Stimulated activated CD8-positive, alpha-beta memory T cell treated with anti-CD3 and anti-CD28 coated beads, Interleukin-7, amount 100 ng/mL, for 24 hours (primary cell): ENCODE results near the gene TNF.
A peak's percentile ranks its signal among the peaks of the same experiment; 100 is the strongest.
"Not testable (repeated sequence)": the region's sequence is repeated elsewhere in the genome, so short reads cannot be mapped to it uniquely, and the experiment has no call there.

ENCODE experiments used
- DNase-seq: peaks from one replicate; pipeline ENCODE4 v3.0.0-alpha.2; 2020; ENCODE audit warnings: low read depth

Gene TNF

GRCh38 chr6:31588871-31589650 lies 13.7 kb downstream of the TNF start:
- no peak for DNase-seq

DNA sequence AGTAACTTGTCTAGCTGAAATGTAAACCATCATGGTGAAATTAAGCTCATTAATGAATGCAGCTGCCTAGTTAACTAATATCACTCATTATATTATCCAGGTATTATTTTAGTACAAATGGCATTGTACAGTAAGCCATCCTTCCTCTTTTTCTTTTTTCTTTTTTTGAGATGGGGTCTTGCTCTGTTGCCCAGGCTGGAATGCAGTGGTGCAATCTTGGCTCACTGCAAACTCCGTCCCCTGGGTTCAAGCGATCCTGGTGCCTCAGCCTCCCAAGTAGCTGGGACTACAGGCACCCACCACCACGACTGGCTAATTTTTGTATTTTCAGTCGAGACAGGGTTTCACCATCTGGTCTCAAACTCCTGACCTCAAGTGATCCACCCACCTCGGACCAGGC lies 15.3 kb downstream of the TNF start:
- DNase-seq, result not testable (repeated sequence)

DNA sequence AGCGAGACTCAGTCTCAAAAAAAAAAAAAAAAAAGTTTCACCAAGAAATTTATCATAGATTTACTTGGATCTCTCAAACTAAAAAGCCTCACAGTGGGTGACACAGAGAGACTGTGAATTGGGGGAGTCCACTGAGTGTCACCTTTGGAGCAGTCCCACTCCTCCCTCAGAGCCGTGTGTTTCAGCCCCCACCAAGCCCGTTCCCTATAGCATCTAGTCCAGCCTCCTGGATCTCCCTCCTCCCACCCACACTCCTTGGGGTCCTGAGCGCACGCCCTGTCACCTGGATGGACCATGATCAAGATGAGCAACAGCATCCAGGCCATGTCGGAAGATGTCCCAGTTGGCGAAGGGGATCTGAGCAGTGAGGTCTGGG lies 17.0 kb downstream of the TNF start:
- DNase-seq, result no peak

- DNase-seq, result no peak
Observed at GRCh38 chr6:31597006-31597405, 21.6 kb downstream of the TNF start.

GRCh38 chr6:31607317-31607716 lies 32.0 kb downstream of the TNF start:
- no peak for DNase-seq

DNA sequence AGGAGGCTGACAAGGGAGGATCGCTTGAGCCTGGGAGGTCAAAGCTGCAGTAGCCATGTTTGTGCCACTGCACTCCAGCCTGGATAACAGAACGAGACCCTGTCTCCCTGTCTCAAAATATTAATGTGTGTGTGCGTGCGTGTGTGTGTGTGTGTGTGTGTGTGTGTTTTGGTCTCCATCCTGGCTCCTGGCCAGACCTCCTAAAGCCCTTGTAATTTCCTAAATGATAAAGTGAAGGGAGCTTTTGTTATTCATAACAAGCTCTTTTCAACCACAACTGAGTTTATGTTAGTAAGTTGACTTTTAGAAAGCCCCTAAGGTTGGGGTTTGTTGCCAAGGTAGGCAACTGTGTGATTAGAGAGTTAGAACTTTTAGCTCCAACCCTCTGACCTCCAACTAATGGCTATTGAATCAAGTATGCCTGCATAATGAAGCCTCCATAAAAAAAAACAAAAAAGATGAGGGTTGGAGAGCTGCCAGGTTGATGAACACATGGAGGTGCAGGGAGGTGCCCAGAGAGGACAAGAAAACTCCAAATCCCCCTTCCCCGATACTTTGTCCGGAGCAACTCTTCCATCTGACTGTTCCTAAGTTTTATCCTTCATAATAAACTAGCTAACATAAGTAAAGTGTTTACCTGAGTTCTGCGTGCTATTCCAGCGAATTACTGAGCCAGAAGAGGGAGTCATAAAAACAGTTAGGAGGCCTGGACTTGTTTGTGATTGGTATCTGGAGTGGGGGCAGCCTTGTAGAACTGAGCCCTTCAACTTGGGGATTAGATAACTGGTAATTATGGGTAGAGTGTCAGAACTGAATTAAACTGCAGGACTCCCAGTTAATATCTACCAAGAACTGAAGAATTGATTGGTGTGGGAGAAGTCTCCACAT lies 34.4 kb downstream of the TNF start:
- DNase-seq, result no peak

GRCh38 chr6:31610968-31611367 lies 35.6 kb downstream of the TNF start:
- no peak for DNase-seq

- no peak for DNase-seq
Observed at GRCh38 chr6:31614075-31614619, 38.8 kb downstream of the TNF start.

GRCh38 chr6:31614684-31615578 lies 39.6 kb downstream of the TNF start, which contains the start of gene AIF1:
Gene AIF1, plus strand, starts transcription at chr6:31615234. Its CDS starts 96 bp downstream, at chr6:31615330.
- no peak for DNase-seq

DNA sequence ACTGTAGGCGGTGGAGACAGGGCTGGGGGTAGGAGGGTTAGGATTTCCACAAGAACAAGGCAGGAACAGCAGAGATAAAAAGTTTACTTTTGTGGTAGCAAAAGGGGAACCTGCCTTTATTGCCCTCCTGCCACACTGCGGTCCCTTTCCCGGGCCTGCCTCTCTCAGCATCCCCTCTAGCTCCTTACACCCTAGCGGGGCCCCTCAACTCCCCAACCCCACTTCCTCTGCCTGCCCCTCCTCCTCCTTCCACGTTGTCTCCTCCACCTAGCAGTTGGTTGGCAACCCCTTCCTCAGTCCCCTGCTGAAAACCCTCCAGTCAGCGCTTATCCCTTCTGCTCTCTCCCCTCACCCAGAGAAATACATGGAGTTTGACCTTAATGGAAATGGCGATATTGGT lies 40.4 kb downstream of the TNF start:
- peak; percentile 18 for DNase-seq

GRCh38 chr6:31617010-31617409 lies 41.6 kb downstream of the TNF start:
- DNase-seq, result no peak

- DNase-seq, result peak; percentile 90
Observed at GRCh38 chr6:31619805-31620585, 44.6 kb downstream of the TNF start.

DNA sequence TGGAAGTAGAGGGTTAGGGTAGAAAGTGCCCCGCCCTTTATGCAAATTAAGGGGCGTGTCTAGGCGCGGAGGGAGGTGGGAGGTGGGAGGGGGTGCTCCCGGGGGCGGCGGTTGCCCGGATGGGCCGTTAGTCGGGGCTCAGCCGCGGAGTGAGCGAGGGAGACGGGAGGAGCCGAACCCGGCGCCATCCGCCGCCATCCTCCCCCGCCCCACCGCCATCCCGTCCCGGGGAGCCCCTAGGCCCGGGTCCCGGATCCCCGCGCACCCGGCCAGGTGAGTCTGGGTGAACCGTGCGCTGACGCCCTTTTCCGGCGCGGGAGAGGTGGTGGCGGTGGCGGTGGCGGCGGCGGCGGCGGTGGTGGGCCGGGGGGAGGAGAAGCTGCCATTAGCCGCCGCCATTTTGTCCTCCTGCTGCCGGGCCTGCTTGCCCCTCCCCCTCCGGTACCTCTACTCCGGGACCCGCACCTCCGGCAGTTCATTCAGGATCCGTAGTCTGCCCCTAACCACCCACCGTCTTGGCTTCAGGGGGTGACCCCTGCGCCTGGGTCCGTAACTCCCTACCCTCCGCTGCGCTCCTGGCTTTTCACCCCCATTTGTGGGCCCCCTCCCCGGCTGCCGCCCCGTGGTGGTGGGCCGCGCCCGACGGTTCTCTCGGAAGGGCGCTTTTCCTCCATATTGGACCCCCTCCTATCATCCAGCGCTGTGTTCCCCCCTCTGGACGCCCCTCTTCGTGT lies 45.4 kb downstream of the TNF start, which contains the start of gene PRRC2A:
TSS of gene PRRC2A (plus strand) at position 130 of the 734 bp plus-strand sequence. CDS start 2,075 bp downstream, outside the sequence.
- DNase-seq, result no peak

DNA sequence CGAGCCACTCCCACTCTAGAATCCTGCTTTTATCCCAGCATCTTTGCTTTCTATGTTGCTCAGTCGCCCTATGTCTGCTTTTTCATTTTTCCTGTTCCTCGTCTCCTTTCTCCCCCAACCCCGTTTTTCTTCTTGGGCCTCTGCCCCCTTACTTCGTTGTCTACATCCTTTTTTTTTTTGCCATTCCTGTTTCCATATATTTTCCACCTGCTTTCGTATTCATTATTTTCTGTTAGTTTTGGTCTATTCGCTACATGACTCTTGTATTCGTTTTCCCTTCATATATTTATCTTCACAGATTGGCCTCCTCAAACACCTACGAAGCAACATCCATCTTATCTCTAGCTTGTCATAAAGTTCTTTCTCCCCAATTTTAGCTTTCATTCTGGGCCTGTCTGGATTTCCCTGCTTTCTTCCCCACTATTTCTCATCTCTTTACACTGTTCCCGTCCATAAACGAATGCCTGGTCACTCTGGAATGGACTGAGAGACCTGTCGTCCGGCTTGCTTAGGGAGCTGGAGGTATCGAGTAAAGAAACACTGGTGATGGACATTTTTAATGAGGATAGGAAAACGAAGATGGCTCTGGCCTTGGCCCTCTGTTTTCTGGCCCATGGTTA lies 46.1 kb downstream of the TNF start:
- no peak for DNase-seq

GRCh38 chr6:31621991-31622390 lies 46.6 kb downstream of the TNF start:
- no peak for DNase-seq

- no peak for DNase-seq
Observed at GRCh38 chr6:31622684-31623091, 47.3 kb downstream of the TNF start.

DNA sequence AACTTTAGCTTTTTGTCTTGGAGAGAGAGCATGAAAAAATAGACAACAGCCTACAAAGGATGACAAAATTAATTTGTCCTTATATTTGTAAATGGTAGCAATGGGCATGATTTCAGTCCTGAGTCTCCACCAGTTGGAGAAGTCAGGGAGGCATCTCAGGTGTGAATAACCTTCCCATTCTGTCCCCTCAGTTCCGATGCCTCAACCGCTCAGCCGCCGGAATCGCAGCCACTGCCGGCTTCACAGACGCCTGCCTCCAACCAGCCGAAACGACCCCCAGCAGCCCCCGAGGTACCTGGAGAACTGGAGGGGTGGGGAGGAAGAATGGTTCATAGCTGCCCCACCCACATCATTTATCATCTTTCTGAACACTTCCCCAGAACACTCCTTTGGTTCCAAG lies 48.7 kb downstream of the TNF start:
- DNase-seq, result no peak

DNA sequence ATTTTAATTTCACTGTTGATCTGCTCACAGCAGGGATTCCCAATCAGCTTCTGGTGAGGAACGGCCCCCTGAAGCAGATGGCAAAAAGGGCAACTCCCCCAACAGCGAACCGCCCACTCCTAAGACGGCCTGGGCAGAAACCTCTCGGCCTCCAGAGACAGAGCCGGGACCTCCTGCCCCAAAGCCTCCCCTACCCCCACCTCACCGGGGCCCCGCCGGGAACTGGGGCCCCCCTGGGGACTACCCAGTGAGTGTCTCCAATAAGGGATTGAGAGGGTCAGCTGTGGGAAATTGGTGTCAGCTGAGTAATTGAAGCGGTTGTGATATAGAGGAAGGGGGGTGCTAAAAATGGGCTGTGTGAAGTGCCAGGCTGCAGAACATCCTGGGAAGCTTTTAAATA lies 51.6 kb downstream of the TNF start:
- DNase-seq, result no peak

DNA sequence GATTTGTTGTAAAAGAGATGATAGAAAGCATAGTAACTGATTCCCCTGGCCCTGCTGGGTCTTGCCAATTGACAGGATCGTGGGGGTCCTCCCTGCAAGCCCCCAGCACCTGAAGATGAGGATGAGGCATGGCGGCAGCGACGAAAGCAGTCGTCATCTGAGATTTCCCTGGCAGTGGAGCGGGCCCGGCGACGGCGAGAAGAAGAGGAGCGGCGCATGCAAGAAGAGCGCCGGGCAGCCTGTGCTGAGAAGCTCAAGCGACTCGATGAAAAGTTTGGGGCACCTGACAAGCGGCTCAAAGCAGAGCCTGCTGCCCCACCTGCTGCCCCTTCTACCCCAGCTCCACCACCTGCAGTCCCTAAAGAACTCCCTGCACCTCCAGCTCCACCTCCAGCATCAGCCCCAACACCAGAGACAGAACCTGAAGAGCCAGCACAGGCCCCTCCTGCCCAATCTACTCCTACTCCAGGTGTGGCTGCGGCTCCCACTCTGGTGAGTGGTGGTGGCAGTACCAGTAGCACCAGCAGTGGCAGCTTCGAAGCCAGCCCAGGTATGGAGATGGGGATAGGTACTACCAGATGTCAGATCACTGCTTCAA lies 52.4 kb downstream of the TNF start:
- no peak for DNase-seq
